ENCODE data around the gene SLC35B1.

Gene SLC35B1

DNA sequence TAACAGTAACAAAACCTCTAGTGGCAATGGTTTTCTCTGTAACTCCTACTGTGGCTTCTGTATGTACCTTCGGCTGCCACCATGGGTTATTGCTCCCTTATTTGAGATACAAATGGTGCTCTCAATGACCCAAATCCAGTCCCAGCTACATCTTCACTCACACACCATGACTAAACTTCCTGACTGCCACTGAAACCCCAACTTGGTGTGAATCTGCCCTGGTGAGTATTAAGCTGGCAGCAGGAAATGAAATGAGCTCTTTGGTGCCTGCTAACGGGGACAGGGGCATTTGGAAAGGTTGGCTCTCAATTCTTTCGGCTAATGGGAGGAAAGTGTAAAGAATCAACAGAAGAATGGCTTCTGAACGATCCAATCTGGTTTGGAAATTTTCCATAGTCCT is 7.5 kb upstream of the SLC35B1 start:
- no peak overlapping the region for H3K4ac ChIP-seq (ENCODE audit: low read depth in 1 of 2, low read length in 2 of 2)
- no peak overlapping the region for H2AK5ac ChIP-seq (ENCODE audit: low read length, severe bottlenecking)
- H3K9ac ChIP-seq (ENCODE audit: low read length): no peak overlapping the region
- H3K14ac ChIP-seq (ENCODE audit: low read length in 2 of 2): no peak overlapping the region
- H2BK12ac ChIP-seq (ENCODE audit: low read length in 2 of 2): no peak overlapping the region
- no peak for DNase-seq
- no peak overlapping the region for H3K4me3 ChIP-seq (ENCODE audit: insufficient read depth in 1 of 2, low read depth in 1 of 2, low read length in 2 of 2)
- no peak overlapping the region for H2BK5ac ChIP-seq (ENCODE audit: low read depth, low read length, poor library complexity, severe bottlenecking)
- no peak overlapping the region for H2BK15ac ChIP-seq (ENCODE audit: low read depth, poor library complexity, severe bottlenecking)
- H3K23ac ChIP-seq (ENCODE audit: low read length in 2 of 2): no peak overlapping the region
- no peaks in the 10 kb centered on the region for H3K9me3 ChIP-seq (ENCODE audit: control insufficient read depth, low read length)
- no peak overlapping the region for H4K8ac ChIP-seq (ENCODE audit: low read length)
- peaks cover 32 to 63% of the 10 kb centered on the region in 2 experiments for H3K36me3 ChIP-seq (ENCODE audit: control insufficient read depth in 1 of 2, insufficient read depth in 2 of 2, low read depth in 1 of 2, low read length in 2 of 2)
- H2BK120ac ChIP-seq (ENCODE audit: low read depth, low read length): no peak overlapping the region
- H3K18ac ChIP-seq (ENCODE audit: low read depth in 1 of 2, low read length in 2 of 2): no peak overlapping the region
- no peaks in the 10 kb centered on the region for H3K27me3 ChIP-seq (ENCODE audit: control insufficient read depth in 1 of 2, insufficient read depth in 1 of 2, low read length in 2 of 2)
- H2AFZ ChIP-seq (ENCODE audit: low read depth, low read length): no peak overlapping the region
- no peaks in the 10 kb centered on the region for H3K4me1 ChIP-seq (ENCODE audit: control insufficient read depth, insufficient read depth, low read depth, low read length)
- no peak overlapping the region for H3K4me2 ChIP-seq (ENCODE audit: low read length, poor library complexity, severe bottlenecking)
- 78% methylated on average over 4 of the region's 4 CpGs for WGBS
- no peaks in the 10 kb centered on the region for H3K79me1 ChIP-seq (replicated peaks; ENCODE audit: low read length, poor library complexity, severe bottlenecking)
- no peak overlapping the region for H3K27ac ChIP-seq (ENCODE audit: low read length, poor library complexity, severe bottlenecking)
- no peak overlapping the region for H4K91ac ChIP-seq (ENCODE audit: low read length)

DNA sequence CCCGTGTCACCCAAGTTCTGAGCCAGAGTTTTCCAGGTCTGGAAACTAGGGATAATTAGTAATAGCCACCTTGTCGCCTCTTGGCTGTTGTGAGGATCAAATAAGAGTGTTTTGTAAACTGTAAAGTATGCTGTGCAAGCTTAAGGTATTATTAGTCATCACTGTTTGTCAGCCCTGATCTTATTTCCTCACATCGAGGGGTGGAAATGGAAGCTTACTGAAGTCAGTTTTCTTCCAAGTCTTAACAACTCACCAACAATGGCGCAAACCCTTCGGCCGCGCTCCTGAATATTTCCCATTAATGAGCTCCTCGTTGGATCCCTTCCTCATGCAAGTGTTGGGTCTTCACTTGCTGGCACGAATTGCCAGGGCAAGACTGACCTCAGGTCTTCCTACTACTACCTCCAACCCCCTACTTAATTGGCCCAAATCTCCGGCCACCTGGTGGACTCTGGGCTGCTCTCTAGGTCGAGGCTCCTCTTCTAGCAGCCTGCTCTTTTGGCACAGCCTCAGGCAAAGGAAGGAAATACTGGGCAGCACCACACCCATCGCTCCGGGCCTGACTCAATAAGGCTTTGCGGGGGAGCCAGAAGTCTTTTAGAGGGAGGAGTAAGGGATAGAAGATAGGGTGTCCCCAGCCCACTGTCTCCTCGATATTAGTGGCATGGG is 885 bp upstream of the SLC35B1 start:
- H2BK12ac ChIP-seq (ENCODE audit: low read length in 2 of 2): no peak overlapping the region
- H2AK5ac ChIP-seq (ENCODE audit: low read length, severe bottlenecking): peak overlapping the region; percentile 63
- H3K9ac ChIP-seq (ENCODE audit: low read length): peak overlapping the region; percentile 96
- 64% methylated on average over 13 of the region's 15 CpGs for whole genome bisulfite sequencing
- peak overlapping the region; percentile 58 for H3K4me2 ChIP-seq (ENCODE audit: low read length, poor library complexity, severe bottlenecking)
- no peak overlapping the region for H3K23ac ChIP-seq (ENCODE audit: low read length in 2 of 2)
- peak overlapping the region; percentile 54 for H4K91ac ChIP-seq (ENCODE audit: low read length)
- peaks cover 27% of the 10 kb centered on the region for H3K79me1 ChIP-seq (replicated peaks; ENCODE audit: low read length, poor library complexity, severe bottlenecking)
- no peak for DNase-seq
- peak overlapping the region in 1 of 2 experiments; percentile 77 for H3K18ac ChIP-seq (ENCODE audit: low read depth in 1 of 2, low read length in 2 of 2)
- no peak overlapping the region for H3K27ac ChIP-seq (ENCODE audit: low read length, poor library complexity, severe bottlenecking)
- H3K9me3 ChIP-seq (ENCODE audit: control insufficient read depth, low read length): no peaks in the 10 kb centered on the region
- H3K4me1 ChIP-seq (ENCODE audit: control insufficient read depth, insufficient read depth, low read depth, low read length): peaks cover 3% of the 10 kb centered on the region
- H3K14ac ChIP-seq (ENCODE audit: low read length in 2 of 2): no peak overlapping the region
- peak overlapping the region; percentile 57 for H4K8ac ChIP-seq (ENCODE audit: low read length)
- no peaks in the 10 kb centered on the region for H3K27me3 ChIP-seq (ENCODE audit: control insufficient read depth in 1 of 2, insufficient read depth in 1 of 2, low read length in 2 of 2)
- no peak overlapping the region for H2BK15ac ChIP-seq (ENCODE audit: low read depth, poor library complexity, severe bottlenecking)
- H2BK5ac ChIP-seq (ENCODE audit: low read depth, low read length, poor library complexity, severe bottlenecking): no peak overlapping the region
- peaks cover 30 to 42% of the 10 kb centered on the region in 2 experiments for H3K36me3 ChIP-seq (ENCODE audit: control insufficient read depth in 1 of 2, insufficient read depth in 2 of 2, low read depth in 1 of 2, low read length in 2 of 2)
- H3K4ac ChIP-seq (ENCODE audit: low read depth in 1 of 2, low read length in 2 of 2): no peak overlapping the region
- peak overlapping the region; percentile 49 for H2AFZ ChIP-seq (ENCODE audit: low read depth, low read length)
- peak overlapping the region; percentile 46 to 90 for H3K4me3 ChIP-seq (ENCODE audit: insufficient read depth in 1 of 2, low read depth in 1 of 2, low read length in 2 of 2)
- no peak overlapping the region for H2BK120ac ChIP-seq (ENCODE audit: low read depth, low read length)

DNA sequence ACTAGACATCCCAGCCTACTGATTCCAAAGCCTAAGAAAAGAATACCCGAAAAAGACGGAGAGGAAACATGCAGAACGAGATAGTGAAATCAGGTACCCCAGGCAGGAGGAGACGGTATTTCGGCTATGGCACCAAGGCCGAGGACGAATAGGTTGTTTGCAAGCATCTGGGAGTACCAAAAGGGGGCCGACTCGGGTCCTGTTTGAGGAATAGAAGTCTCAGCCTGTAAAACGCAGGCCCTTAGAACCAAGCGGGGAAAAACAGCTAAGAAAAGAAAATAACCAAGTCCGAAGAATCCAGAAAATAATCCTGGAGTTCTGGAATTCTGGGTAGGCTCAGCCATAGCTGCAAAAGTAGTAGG is 537 bp downstream of the SLC35B1 start:
- Histone ChIP-seq H2BK5ac (ENCODE audit: low read depth, low read length, poor library complexity, severe bottlenecking) (no peak overlapping the region), H3K36me3 (ENCODE audit: control insufficient read depth in 1 of 2, insufficient read depth in 2 of 2, low read depth in 1 of 2, low read length in 2 of 2) (peaks cover 43 to 47% of the 10 kb centered on the region in 2 experiments), H3K27ac (ENCODE audit: low read length, poor library complexity, severe bottlenecking) (no peak overlapping the region), H2AK5ac (ENCODE audit: low read length, severe bottlenecking) (no peak overlapping the region), H2BK15ac (ENCODE audit: low read depth, poor library complexity, severe bottlenecking) (no peak overlapping the region), H3K79me1 (replicated peaks; ENCODE audit: low read length, poor library complexity, severe bottlenecking) (peaks cover 29% of the 10 kb centered on the region), H2BK120ac (ENCODE audit: low read depth, low read length) (peak overlapping the region; percentile 35), H3K14ac (ENCODE audit: low read length in 2 of 2) (no peak overlapping the region), H3K9me3 (ENCODE audit: control insufficient read depth, low read length) (no peaks in the 10 kb centered on the region), H3K27me3 (ENCODE audit: control insufficient read depth in 1 of 2, insufficient read depth in 1 of 2, low read length in 2 of 2) (no peaks in the 10 kb centered on the region), H2AFZ (ENCODE audit: low read depth, low read length) (no peak overlapping the region), H3K4me2 (ENCODE audit: low read length, poor library complexity, severe bottlenecking) (peak overlapping the region; percentile 90), H3K4ac (ENCODE audit: low read depth in 1 of 2, low read length in 2 of 2) (no peak overlapping the region), H4K91ac (ENCODE audit: low read length) (peak overlapping the region; percentile 11), H3K18ac (ENCODE audit: low read depth in 1 of 2, low read length in 2 of 2) (peak overlapping the region in 1 of 2 experiments; percentile 87), H3K9ac (ENCODE audit: low read length) (peak overlapping the region; percentile 96), H4K8ac (ENCODE audit: low read length) (peak overlapping the region; percentile 24), H3K23ac (ENCODE audit: low read length in 2 of 2) (no peak overlapping the region), H3K4me3 (ENCODE audit: insufficient read depth in 1 of 2, low read depth in 1 of 2, low read length in 2 of 2) (peak overlapping the region; percentile 90 to 96), H2BK12ac (ENCODE audit: low read length in 2 of 2) (no peak overlapping the region), H3K4me1 (ENCODE audit: control insufficient read depth, insufficient read depth, low read depth, low read length) (peaks cover 3% of the 10 kb centered on the region)
- peak; percentile 28 for DNase-seq
- 5% methylated on average over 12 of the region's 12 CpGs for WGBS

DNA sequence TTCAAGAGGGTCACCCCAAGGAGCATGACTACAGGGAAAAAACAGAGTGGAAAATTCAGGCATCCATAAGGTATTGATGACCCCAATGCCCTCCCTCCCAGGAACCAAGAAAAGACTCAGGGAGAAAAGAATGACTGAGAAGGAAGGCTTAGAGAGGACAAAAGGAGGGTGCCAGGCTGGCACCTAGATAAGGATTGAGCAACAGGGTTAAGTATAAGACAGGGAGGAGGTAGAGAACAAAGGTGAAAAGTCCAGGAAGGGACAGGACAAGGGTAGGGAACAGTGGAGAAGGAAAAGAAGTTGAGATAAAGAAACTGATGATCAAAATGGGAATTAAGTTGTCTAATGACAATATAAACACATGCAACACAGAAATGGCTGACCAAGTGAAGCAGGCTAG is 2.5 kb downstream of the SLC35B1 start:
- Histone ChIP-seq H2AK5ac (ENCODE audit: low read length, severe bottlenecking) (no peak overlapping the region), H2BK12ac (ENCODE audit: low read length in 2 of 2) (no peak overlapping the region), H3K23ac (ENCODE audit: low read length in 2 of 2) (no peak overlapping the region), H2BK15ac (ENCODE audit: low read depth, poor library complexity, severe bottlenecking) (no peak overlapping the region), H3K9me3 (ENCODE audit: control insufficient read depth, low read length) (no peaks in the 10 kb centered on the region), H3K36me3 (ENCODE audit: control insufficient read depth in 1 of 2, insufficient read depth in 2 of 2, low read depth in 1 of 2, low read length in 2 of 2) (peaks cover 46 to 58% of the 10 kb centered on the region in 2 experiments), H2BK120ac (ENCODE audit: low read depth, low read length) (no peak overlapping the region), H3K4me2 (ENCODE audit: low read length, poor library complexity, severe bottlenecking) (no peak overlapping the region), H3K27me3 (ENCODE audit: control insufficient read depth in 1 of 2, insufficient read depth in 1 of 2, low read length in 2 of 2) (no peaks in the 10 kb centered on the region), H3K9ac (ENCODE audit: low read length) (no peak overlapping the region), H3K4me1 (ENCODE audit: control insufficient read depth, insufficient read depth, low read depth, low read length) (peaks cover 3% of the 10 kb centered on the region), H3K79me1 (replicated peaks; ENCODE audit: low read length, poor library complexity, severe bottlenecking) (peaks cover 31% of the 10 kb centered on the region), H3K4ac (ENCODE audit: low read depth in 1 of 2, low read length in 2 of 2) (no peak overlapping the region), H3K14ac (ENCODE audit: low read length in 2 of 2) (no peak overlapping the region), H2BK5ac (ENCODE audit: low read depth, low read length, poor library complexity, severe bottlenecking) (no peak overlapping the region), H4K91ac (ENCODE audit: low read length) (no peak overlapping the region), H2AFZ (ENCODE audit: low read depth, low read length) (no peak overlapping the region), H4K8ac (ENCODE audit: low read length) (no peak overlapping the region), H3K4me3 (ENCODE audit: insufficient read depth in 1 of 2, low read depth in 1 of 2, low read length in 2 of 2) (no peak overlapping the region), H3K27ac (ENCODE audit: low read length, poor library complexity, severe bottlenecking) (no peak overlapping the region), H3K18ac (ENCODE audit: low read depth in 1 of 2, low read length in 2 of 2) (no peak overlapping the region)
- no peak for DNase-seq

Measured in mesenchymal stem cell (in vitro differentiated cells and primary cell).